B cell (primary cell): Measurements from ENCODE around the gene HDLBP. TPM values are rescaled to one million over a fixed set of nuclear protein-coding genes. Genes with fewer than 3 reads are reported as not detected.

Experiments
- ATAC-seq: fragments of 200-7000 bp; cut with Tn5 transposase; one replicate; pipeline ENCODE4 v1.10.0; 2021; ENCODE audit warnings: low read depth, mild to moderate bottlenecking, moderate number of reproducible peaks, moderate library complexity
- CTCF ChIA-PET: fragments of 350-600 bp; sonication (Branson Sonifier 250); formaldehyde crosslinking; loops from one replicate; lab custom pipeline; 2021; ENCODE audit warnings: antibody characterized with exemption, inconsistent platforms; lab: Charles Lee
- POLR2A ChIA-PET: fragments of 350-600 bp; sonication (Branson Sonifier 250); formaldehyde crosslinking; loops from one replicate; lab custom pipeline; 2021; ENCODE audit warnings: antibody characterized with exemption; lab: Charles Lee
- DNase-seq: peaks from one replicate; pipeline ENCODE4 v3.0.0; 2013
- H2AFZ ChIP-seq: 2 replicates; pipeline ENCODE4 v1.6.1; 2012; ENCODE audit warnings: mild to moderate bottlenecking, low read depth, low read length; ENCODE audit not compliant: insufficient read depth, poor library complexity, severe bottlenecking
- H3K27ac ChIP-seq, 2 donors: 1 replicate in 1 of 2; 2 replicates in 1 of 2; pipeline ENCODE4 v1.5.1; 2012 to 2013; ENCODE audit warnings: low read length in 2 of 2, mild to moderate bottlenecking in 2 of 2, moderate library complexity in 1 of 2
- H3K27me3 ChIP-seq, 4 experiments: fragments of 200-600 bp in 1 of 4; sonication (generic) in 1 of 4; replicated peaks in 1 of 4; 1 replicate in 2 of 4; 2 replicates in 2 of 4; pipeline versions ENCODE4 v1.6.1 to v1.7.0; 2013 to 2016; ENCODE audit warnings: low read length in 3 of 4, mild to moderate bottlenecking in 2 of 4, mixed read lengths in 1 of 4, moderate library complexity in 1 of 4; ENCODE audit not compliant: insufficient read depth in 4 of 4, control insufficient read depth in 3 of 4; ENCODE audit errors: control extremely low read depth in 1 of 4
- H3K36me3 ChIP-seq, 2 experiments: replicated peaks in 1 of 2; 1 replicate in 1 of 2; 2 replicates in 1 of 2; pipeline versions ENCODE4 v1.6.1 to v1.7.1; 2013; ENCODE audit warnings: low read length in 1 of 2; ENCODE audit not compliant: insufficient read depth in 2 of 2, control insufficient read depth in 1 of 2; ENCODE audit errors: control extremely low read depth in 1 of 2, extremely low read depth in 1 of 2
- H3K4me1 ChIP-seq, 2 donors: fragments of 200-600 bp in 1 of 2; sonication (generic) in 1 of 2; 1 replicate in 1 of 2; 2 replicates in 1 of 2; pipeline versions ENCODE4 v1.5.1 to v1.6.1; 2013 to 2017; ENCODE audit warnings: low read length in 2 of 2; ENCODE audit not compliant: control insufficient read depth in 2 of 2, insufficient read depth in 2 of 2
- H3K4me2 ChIP-seq: replicated peaks from 2 replicates; pipeline ENCODE3; 2012; ENCODE audit warnings: mild to moderate bottlenecking, low read depth, low read length; ENCODE audit not compliant: poor library complexity, severe bottlenecking
- H3K4me3 ChIP-seq, 5 experiments: fragments of 200-600 bp in 1 of 5; sonication (generic) in 1 of 5; 1 replicate in 3 of 5; 2 replicates in 2 of 5; pipeline versions ENCODE4 v1.5.1 to v1.7.0; 2011 to 2016; ENCODE audit warnings: low read length in 4 of 5, mild to moderate bottlenecking in 4 of 5, low read depth in 2 of 5, control low read depth in 1 of 5, moderate library complexity in 1 of 5; ENCODE audit not compliant: insufficient read depth in 1 of 5; ENCODE audit errors: control extremely low read depth in 1 of 5, extremely low read depth in 1 of 5
- H3K79me2 ChIP-seq: fragments of 200-600 bp; sonication (generic); one replicate; pipeline ENCODE4 v1.6.0; 2016; ENCODE audit warnings: low read length; ENCODE audit not compliant: control insufficient read depth, insufficient read depth
- H3K9ac ChIP-seq: fragments of 200-600 bp; sonication (generic); 2 replicates; pipeline ENCODE4 v1.6.1; 2017; ENCODE audit warnings: mild to moderate bottlenecking, low read length, moderate library complexity
- H3K9me3 ChIP-seq, 3 donors: one replicate each; pipeline versions ENCODE4 v1.6.1 to v1.7.1; 2013; ENCODE audit warnings: low read length in 2 of 3; ENCODE audit not compliant: control insufficient read depth in 2 of 3, insufficient read depth in 1 of 3; ENCODE audit errors: control extremely low read depth in 1 of 3
- H4K20me1 ChIP-seq: 2 replicates; pipeline ENCODE4 v1.6.0; 2012; ENCODE audit warnings: mild to moderate bottlenecking, low read length; ENCODE audit not compliant: insufficient read depth, control insufficient read depth, poor library complexity, severe bottlenecking
- H3K27ac Mint-ChIP-seq: one replicate; pipeline ENCODE4 v1.8.0; 2021; ENCODE audit warnings: mixed read lengths
- H3K27me3 Mint-ChIP-seq: one replicate; pipeline ENCODE4 v1.8.0; 2021; ENCODE audit warnings: mixed read lengths
- H3K4me1 Mint-ChIP-seq: one replicate; pipeline ENCODE4 v1.8.0; 2021; ENCODE audit warnings: mixed read lengths
- H3K4me3 Mint-ChIP-seq: one replicate; pipeline ENCODE4 v1.8.0; 2021; ENCODE audit warnings: mixed read lengths
- H3K9me3 Mint-ChIP-seq: one replicate; pipeline ENCODE4 v1.8.0; 2022; ENCODE audit warnings: mixed read lengths; ENCODE audit not compliant: insufficient read depth
- EZH2 ChIP-seq: IDR thresholded peaks from 2 replicates; pipeline ENCODE4 v1.6.1; 2012; ENCODE audit warnings: borderline replicate concordance, low read depth, mild to moderate bottlenecking, moderate library complexity, low read length; ENCODE audit not compliant: insufficient read depth, poor library complexity, severe bottlenecking
- WGBS: methylation state at CpG from one replicate; pipeline ENCODE4 v1.1.5; 2013; ENCODE audit warnings: missing lambda C conversion rate; ENCODE audit not compliant: insufficient coverage; 5-methylcytosine and 5-hydroxymethylcytosine counted together
- intact Hi-C: fragments of 100-400 bp; cut with micrococcal nuclease; formaldehyde crosslinking; loops from one replicate; pipeline ENCODE4 v1.10.0; 2022
- polyA plus RNA-seq: library from polyadenylated mRNA; depleted of rRNA; stranded (reverse); fragments of >200 nt; gene quantifications from 2 replicates; pipeline ENCODE4 v1.2.3, GENCODE V29; 2012
- total RNA-seq, 2 donors: library from RNA; stranded (reverse); fragments of 120-200 nt in 1 of 2; gene quantifications; 1 replicate in 1 of 2; 2 replicates in 1 of 2; pipeline versions ENCODE4 v1.2.3 to v1.2.4, GENCODE V29; 2013 to 2022
- TF ChIP-seq, protein P1 (sequence below): fragments of 200-600 bp; IDR thresholded peaks from one replicate; pipeline ENCODE4 v1.8.0; 2022; ENCODE audit warnings: antibody characterized with exemption, mild to moderate bottlenecking

HDLBP gene
- total and polyA plus RNA-seq, 2 donors (not counting 1 experiment from before 2014, with no cell fraction given) = 55.1 to 127 TPM

DNA sequence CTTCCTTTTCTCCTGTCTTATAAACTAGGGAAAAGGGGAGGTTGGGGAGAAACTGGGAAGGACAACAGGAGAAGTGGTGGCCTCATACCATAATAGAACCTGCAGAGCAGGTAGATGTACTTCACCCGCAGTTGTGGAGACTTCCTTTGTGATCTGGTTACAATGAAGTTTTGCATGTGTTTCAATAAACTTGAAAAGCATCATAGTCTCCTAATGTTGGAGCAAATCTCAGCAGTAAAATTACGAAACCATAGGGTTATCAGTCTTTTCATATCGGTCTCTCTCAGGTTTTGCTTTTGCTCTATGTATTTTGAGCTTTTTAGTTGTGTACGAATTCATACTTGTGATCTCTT, 96.5 kb downstream of the HDLBP start:
- H3K9me3 Mint-ChIP-seq = no peaks in the 10 kb centered on the region
- CTCF ChIA-PET = interaction anchor here (0.6 to 1.5 kb wide), 10 partner anchors 17 to 461 kb away, joined by 3 to 7 read pairs (median 3); no protein-coding TSS in a partner anchor
- TF ChIP-seq EZH2 = no peak
- TF ChIP-seq, protein P1, sequence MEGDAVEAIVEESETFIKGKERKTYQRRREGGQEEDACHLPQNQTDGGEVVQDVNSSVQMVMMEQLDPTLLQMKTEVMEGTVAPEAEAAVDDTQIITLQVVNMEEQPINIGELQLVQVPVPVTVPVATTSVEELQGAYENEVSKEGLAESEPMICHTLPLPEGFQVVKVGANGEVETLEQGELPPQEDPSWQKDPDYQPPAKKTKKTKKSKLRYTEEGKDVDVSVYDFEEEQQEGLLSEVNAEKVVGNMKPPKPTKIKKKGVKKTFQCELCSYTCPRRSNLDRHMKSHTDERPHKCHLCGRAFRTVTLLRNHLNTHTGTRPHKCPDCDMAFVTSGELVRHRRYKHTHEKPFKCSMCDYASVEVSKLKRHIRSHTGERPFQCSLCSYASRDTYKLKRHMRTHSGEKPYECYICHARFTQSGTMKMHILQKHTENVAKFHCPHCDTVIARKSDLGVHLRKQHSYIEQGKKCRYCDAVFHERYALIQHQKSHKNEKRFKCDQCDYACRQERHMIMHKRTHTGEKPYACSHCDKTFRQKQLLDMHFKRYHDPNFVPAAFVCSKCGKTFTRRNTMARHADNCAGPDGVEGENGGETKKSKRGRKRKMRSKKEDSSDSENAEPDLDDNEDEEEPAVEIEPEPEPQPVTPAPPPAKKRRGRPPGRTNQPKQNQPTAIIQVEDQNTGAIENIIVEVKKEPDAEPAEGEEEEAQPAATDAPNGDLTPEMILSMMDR = no peak

More for the DNA sequence above, 96.5 kb downstream of the HDLBP start:
- Histone ChIP-seq H2AFZ (peak overlapping the region; percentile 77), H3K79me2 (no peaks in the 10 kb centered on the region), H3K9me3 (no peaks in the 10 kb centered on the region), H3K4me2 (peak overlapping the region; percentile 85), H3K4me3 (peak overlapping the region; percentile 31 to 56 (median 46)), H4K20me1 (no peaks in the 10 kb centered on the region), H3K27ac (no peak overlapping the region), H3K27me3 (peaks cover 0 to 2% (median 0%) of the 10 kb centered on the region in 4 experiments), H3K4me1 (peaks cover 10 to 12% of the 10 kb centered on the region in 2 donors), H3K9ac (no peak overlapping the region), H3K36me3 (no peaks in the 10 kb centered on the region)
- intact Hi-C loops = loop anchor here (5.0 to 10.0 kb wide), 2 partner anchors 67 to 416 kb away; partner anchors contain the start of genes ATG4B, PPP1R7 and THAP4
- DNase-seq = no peak
- Mint-ChIP-seq H3K4me3 (peak overlapping the region; percentile 91), H3K27ac (no peak overlapping the region), H3K4me1 (peaks cover 14% of the 10 kb centered on the region), H3K27me3 (no peaks in the 10 kb centered on the region)
- WGBS = 0% methylated on average over 1 of the region's 4 CpGs
- ATAC-seq = no peak
- POLR2A ChIA-PET = no interaction called here
